GM12875 (cell line): ENCODE data around the gene PLEKHA7.

Experiments
- H3K4me3 ChIP-seq: one replicate; pipeline ENCODE4 v1.5.1; 2011; ENCODE audit warnings: low read depth, low read length, control low read depth
- TF ChIP-seq, protein P1 (sequence below): IDR thresholded peaks from 2 replicates; pipeline ENCODE4 v1.5.1; 2011; ENCODE audit warnings: low read depth, mild to moderate bottlenecking, control low read depth, inconsistent platforms, low read length, moderate library complexity, borderline replicate concordance; ENCODE audit not compliant: insufficient read depth

The PLEKHA7 gene

DNA sequence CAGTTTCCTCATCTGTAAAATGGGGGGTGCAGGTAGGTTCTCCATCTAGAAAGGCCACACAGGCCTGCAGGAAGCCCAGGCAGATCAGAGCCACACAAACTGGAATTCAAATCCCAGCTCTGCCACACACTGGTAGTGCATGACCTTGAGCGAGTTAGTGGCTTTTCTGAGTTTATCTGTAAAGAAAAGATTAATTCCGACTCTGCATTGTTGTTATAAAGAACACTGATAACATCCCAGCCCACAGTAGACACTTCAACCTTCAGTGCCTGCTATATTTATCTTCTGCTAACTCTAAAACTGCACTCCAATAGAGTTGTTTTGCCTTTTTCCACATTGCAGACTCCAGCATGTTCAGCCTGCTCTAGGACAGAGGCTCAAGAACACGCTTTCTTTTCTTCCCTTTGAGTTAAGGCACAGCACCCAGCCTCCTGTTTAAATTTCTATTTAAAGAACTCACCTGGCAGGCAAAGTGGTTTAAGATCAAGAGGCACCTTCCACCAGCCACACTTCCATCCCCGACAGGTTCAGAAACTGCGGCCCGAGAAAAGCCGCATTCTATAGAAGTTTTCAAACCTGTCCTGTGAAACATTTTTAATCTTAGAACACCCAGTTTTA is 133.9 kb downstream of the PLEKHA7 start:
- TF ChIP-seq, protein P1, sequence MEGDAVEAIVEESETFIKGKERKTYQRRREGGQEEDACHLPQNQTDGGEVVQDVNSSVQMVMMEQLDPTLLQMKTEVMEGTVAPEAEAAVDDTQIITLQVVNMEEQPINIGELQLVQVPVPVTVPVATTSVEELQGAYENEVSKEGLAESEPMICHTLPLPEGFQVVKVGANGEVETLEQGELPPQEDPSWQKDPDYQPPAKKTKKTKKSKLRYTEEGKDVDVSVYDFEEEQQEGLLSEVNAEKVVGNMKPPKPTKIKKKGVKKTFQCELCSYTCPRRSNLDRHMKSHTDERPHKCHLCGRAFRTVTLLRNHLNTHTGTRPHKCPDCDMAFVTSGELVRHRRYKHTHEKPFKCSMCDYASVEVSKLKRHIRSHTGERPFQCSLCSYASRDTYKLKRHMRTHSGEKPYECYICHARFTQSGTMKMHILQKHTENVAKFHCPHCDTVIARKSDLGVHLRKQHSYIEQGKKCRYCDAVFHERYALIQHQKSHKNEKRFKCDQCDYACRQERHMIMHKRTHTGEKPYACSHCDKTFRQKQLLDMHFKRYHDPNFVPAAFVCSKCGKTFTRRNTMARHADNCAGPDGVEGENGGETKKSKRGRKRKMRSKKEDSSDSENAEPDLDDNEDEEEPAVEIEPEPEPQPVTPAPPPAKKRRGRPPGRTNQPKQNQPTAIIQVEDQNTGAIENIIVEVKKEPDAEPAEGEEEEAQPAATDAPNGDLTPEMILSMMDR = no peak
- no peak overlapping the region for H3K4me3 ChIP-seq

DNA sequence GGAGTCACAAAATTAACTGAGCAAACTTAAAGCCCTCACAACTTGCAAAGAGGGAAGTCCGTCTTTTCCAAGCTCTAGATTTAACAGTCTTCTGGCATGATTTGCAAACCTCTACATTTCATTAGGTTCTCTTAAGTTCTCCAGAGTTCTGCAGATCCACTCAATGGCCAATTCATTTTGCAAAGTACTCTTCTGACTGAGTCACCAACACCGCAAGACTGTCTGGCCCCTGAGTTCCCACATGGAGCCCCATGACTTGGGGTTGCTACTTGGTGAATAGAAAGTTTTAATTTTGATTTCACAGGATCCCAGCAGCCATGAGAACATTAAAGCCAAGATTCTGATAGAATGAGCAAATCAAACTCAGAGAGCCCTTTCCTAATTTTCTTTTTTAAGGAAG is 134.5 kb downstream of the PLEKHA7 start:
- TF ChIP-seq, protein P1 = no peak
- H3K4me3 ChIP-seq = no peak overlapping the region

DNA sequence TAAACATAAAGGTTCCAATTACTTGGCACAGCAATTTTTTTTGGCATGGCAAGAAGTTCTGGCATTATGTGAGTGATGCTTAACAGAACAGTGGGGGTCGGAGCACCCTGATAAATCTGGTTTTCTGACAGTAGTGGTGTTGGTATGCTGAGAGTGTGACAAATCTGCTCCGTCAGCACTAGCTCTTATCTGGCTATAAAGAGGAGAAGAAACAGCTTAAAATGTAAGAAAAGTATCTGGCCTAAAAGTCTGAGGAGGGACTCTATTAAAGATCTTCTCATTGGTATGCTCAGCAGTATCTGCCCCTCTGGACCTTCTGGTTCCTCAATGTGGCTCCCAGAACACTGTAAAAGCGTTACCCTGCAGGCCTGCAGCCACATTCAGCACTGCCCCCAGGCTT is 137.4 kb downstream of the PLEKHA7 start:
- no peak overlapping the region for H3K4me3 ChIP-seq
- TF ChIP-seq, protein P1 = no peak

DNA sequence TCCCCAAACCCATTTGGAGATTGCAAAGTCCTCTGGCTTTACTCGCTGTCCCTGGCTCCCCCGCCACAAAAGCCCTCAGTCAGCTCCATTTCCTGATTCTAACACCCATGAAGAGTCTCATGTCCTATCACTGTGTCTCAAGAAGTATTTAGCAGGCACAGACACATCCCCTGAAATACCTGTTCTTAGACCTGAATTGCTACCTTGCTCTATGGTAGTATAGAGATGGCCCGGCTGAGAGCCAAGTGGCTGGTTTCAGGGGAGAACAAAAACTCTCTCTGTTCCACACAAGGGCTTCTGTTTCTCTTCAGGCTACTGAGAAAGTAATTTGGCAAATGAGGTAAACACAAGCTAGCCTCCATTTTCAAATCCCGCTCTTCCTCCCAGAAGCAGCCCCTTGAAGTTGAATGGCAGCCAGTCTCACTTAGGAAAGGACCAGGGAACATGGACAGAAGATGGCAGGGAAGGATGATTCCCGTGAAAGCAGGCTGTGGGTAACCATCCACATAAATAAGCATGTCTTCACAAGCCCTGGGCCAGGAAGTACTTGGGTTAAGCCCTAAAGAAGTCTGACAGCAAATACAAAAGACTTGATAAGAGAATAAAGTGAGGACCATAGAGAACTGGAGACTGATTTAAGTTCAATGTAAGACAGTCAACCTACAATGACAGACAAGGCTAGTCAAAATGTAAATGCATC is 138.0 kb downstream of the PLEKHA7 start:
- H3K4me3 ChIP-seq = no peak overlapping the region
- TF ChIP-seq, protein P1 = no peak

DNA sequence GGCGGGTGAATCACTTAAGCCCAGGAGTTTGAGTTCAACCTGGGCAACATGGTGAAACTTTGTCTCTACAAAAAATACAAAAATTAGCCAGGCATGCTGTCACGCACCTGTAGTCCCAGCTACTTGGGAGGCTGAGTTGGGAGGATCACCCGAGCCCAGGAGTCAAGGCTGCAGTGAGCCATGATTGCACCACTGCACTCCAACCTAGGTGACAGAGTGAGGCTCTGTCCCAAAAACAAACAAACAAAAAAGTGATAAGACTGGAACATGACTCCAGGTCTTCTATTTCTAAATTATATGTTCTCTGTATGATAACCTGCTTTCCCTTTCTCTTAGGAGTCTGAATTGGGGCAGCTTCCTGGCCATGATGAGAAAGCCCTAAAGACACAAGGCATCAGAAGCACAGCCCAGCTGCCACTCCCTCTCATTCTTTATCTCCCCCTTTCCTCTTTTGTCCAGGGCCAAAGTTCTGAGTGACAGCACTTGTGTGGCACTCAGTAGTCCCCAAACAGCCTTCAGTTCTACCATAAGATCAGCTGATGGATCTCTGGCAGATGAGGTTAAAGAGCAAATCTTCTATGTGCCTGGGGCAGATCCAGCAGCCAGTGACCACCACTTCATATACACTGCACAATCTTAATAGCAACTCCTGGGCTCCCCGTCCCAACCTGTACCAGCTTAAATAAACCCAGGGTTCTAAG is 139.8 kb downstream of the PLEKHA7 start:
- no peak overlapping the region for H3K4me3 ChIP-seq
- TF ChIP-seq, protein P1 = no peak

DNA sequence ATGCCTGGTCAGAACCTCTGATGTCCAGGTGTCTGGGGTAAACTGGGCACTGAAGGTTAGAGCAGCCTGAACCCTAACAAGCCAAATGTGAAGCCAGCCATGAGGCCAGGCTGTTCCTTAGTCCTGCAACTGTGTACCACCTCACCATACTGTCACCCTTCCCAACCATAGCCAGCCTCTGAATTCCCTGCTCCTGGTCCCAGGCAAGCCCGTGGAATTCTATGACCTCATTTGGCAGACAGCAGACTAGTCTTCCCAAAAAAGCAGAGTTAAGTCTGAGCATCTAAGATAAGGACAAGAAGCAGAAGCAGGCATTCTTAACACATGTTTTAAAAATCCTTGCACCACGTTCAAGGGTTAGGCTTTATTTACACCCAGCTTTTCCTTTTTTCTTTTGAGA is 140.9 kb downstream of the PLEKHA7 start:
- H3K4me3 ChIP-seq = no peak overlapping the region
- TF ChIP-seq, protein P1 = no peak
